Astrocyte of the spinal cord (primary cell): Measurements from ENCODE around the gene NT5C1A.

Experiments used
- DNase-seq: peaks from one replicate; pipeline ENCODE4 v3.0.0; 2011; ENCODE audit warnings: low read depth, low spot score
- H3K4me3 ChIP-seq: 2 replicates; pipeline ENCODE4 v1.5.1; 2011; ENCODE audit warnings: low read depth, mild to moderate bottlenecking, low read length, moderate library complexity
- in situ Hi-C: cut with HindIII; loops from 2 replicates; pipeline ENCODE4 v1.10.0; 2017; ENCODE audit warnings: low sequenced_read_pairs
- TF ChIP-seq, protein P1 (sequence below): IDR thresholded peaks from 2 replicates; pipeline ENCODE4 v1.5.1; 2012; ENCODE audit warnings: low read depth, mild to moderate bottlenecking, low read length, inconsistent platforms

The NT5C1A gene

DNA sequence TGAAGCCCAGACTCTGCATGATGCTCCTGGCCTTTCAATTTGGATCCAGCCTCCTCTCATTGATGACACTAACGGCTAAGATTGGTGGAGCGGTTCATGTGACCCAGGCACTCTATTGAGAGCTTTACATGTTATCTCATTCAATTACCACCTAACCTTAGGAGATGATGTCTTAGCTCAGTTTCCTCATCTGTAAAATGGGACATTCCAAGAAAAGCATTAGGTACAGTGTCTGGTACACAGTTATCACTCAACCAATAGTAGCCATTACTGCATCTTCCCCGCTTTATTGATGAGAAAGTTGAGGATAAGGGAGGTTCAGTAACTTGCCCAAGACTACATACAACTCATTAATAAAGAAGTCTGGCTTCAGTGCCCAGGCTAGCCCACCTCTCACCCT is 49.5 kb downstream of the NT5C1A start:
- no peak for DNase-seq
- TF ChIP-seq, protein P1, sequence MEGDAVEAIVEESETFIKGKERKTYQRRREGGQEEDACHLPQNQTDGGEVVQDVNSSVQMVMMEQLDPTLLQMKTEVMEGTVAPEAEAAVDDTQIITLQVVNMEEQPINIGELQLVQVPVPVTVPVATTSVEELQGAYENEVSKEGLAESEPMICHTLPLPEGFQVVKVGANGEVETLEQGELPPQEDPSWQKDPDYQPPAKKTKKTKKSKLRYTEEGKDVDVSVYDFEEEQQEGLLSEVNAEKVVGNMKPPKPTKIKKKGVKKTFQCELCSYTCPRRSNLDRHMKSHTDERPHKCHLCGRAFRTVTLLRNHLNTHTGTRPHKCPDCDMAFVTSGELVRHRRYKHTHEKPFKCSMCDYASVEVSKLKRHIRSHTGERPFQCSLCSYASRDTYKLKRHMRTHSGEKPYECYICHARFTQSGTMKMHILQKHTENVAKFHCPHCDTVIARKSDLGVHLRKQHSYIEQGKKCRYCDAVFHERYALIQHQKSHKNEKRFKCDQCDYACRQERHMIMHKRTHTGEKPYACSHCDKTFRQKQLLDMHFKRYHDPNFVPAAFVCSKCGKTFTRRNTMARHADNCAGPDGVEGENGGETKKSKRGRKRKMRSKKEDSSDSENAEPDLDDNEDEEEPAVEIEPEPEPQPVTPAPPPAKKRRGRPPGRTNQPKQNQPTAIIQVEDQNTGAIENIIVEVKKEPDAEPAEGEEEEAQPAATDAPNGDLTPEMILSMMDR, result no peak
- in situ Hi-C loops, result no loop called here
- H3K4me3 ChIP-seq, result no peak overlapping the region

DNA sequence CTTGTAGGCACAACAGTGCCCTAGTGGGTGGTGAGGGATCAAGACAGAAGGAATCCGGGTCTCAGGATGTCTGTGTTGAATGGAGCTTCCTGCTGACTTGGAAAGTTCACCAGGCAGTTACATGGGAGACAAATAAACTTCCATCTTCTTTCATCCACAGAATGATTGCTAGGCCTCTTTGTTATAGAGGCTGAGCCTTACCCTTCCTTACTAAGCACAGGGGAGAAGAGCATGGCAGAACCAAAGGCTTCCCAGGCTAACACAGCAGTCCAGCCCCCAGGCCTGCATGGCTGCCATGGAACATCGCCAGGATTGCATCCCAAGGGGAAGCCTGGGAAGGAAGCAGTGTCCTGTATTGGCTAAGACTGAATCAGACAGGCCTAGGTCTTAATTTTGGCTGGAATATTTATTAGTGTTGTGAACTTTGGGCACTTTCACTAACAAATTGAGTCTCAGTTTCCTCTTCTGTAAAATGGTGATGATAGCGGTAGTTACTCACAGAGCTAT is 51.2 kb downstream of the NT5C1A start:
- no peak for DNase-seq
- in situ Hi-C loops, result no loop called here
- TF ChIP-seq, protein P1, result no peak
- H3K4me3 ChIP-seq, result no peak overlapping the region

DNA sequence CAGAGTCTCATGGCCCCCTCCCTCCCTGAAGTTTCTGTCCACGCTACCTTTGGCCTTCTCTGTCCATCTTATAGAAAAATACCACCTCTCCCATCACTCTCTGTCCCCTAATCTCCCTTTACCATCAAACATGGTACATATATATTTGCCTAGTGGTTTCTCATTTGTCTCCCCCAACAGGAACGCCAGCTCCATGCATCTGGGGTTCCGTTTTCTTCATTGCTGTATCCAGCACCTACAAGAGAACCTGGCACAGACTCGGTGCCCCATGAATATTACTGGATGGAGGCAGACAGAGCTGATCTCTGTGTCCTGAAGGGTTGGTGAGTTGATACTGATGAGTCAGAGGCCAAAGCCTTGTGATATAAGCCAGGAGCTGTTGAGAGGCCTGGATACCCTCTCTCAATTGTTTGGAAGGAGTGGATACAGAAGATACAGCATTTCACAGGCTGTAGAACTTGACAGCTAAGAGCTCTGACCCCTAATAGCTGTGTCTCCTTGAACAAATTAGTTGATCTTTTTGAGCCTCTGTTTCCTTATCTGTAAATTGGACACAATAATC is 54.3 kb downstream of the NT5C1A start:
- TF ChIP-seq, protein P1, result no peak
- DNase-seq, result no peak
- in situ Hi-C loops, result no loop called here
- no peak overlapping the region for H3K4me3 ChIP-seq

DNA sequence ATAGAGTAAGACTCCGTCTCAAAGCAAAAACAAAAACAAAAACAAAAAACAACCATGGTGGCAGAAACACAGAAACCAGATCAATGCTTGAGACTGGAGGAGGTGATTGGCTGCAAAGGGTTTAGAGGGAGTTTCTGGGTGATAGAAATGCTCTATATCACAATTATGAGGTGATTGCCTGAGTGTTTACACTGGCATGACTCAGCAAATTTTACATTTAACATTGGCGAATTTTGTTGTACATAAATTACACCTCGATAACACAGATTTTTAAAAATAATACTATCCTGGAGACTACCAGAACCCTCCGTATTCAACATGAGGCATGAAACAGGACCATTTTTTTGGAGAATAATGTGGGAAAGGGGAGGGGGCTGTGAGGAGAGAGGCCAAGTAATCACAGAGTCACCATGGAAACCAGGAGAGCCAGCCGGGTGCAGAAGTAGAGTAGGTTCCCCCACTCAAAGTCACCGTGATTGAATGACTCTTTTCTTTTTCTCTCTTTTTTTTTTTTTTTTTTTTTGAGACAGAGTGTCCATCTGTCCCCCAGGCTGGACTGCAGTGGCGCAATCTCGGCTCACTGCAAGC is 56.7 kb downstream of the NT5C1A start:
- TF ChIP-seq, protein P1, result no peak

DNA sequence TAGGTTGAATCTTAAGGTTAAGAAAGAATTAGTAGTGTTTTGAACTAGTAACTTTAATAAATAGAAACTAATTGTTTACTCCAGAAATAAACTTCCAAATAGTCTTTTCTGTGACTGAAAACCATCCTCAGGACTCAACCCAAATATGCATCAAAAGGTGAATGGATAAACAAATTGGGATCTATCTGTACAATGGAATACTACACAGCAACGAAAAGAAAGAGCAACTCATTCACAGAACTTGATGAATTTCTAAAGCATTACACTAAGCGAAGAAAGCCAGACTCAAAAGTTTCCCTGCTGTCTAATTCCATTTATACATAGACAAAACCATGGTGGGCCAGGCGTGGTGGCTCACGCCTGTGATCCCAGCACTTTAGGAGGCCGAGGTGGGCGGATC is 57.4 kb downstream of the NT5C1A start:
- in situ Hi-C loops, result no loop called here
- DNase-seq, result no peak
- H3K4me3 ChIP-seq, result no peak overlapping the region
- TF ChIP-seq, protein P1, result no peak

More for the DNA sequence above, 56.7 kb downstream of the NT5C1A start:
- in situ Hi-C loops, result no loop called here
- no peak for DNase-seq
- no peak overlapping the region for H3K4me3 ChIP-seq

DNA sequence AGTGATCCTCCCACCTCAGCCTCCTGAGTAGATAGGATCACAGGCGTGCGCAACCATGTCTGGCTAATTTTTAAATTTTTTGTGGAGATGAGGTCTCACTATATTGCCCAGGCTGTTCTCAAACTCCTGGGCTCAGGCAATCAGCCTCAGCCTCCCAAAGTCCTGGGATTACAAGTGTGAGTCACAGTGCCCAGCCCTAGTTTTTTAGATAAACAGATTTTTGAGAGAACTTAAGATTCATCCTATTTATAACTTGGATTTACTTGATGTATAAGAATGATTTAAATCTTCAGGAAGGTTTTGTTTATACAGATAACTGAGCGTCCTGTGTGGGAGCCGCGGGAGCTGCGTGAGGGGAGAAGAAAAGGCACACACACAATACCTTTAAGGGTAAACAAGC is 58.7 kb downstream of the NT5C1A start:
- H3K4me3 ChIP-seq, result no peak overlapping the region
- in situ Hi-C loops, result no loop called here
- TF ChIP-seq, protein P1, result no peak
- no peak for DNase-seq
